CD14-positive monocyte (primary cell): ENCODE data around the gene LGI2. TPM values are rescaled to one million over a fixed set of nuclear protein-coding genes. Genes with fewer than 3 reads are reported as not detected.

Experiments
- DNase-seq, 3 donors: peaks; one replicate each; pipeline ENCODE4 v3.0.0-alpha.2; 2011 to 2022
- H2AFZ ChIP-seq: 2 replicates; pipeline ENCODE4 v1.6.0; 2012; ENCODE audit warnings: mild to moderate bottlenecking, low read depth, low read length, inconsistent platforms; ENCODE audit not compliant: insufficient read depth, poor library complexity, severe bottlenecking
- H3K27ac ChIP-seq, 2 donors: 1 replicate in 1 of 2; 2 replicates in 1 of 2; pipeline ENCODE4 v1.5.1; 2012 to 2013; ENCODE audit warnings: low read length in 2 of 2, control low read depth in 1 of 2, inconsistent platforms in 1 of 2, low read depth in 1 of 2, mild to moderate bottlenecking in 1 of 2
- H3K27me3 ChIP-seq, 2 donors: one replicate each; pipeline versions ENCODE4 v1.6.0 to v1.6.1; 2011 to 2013; ENCODE audit warnings: low read length in 2 of 2; ENCODE audit not compliant: control insufficient read depth in 2 of 2, insufficient read depth in 2 of 2
- H3K36me3 ChIP-seq, 2 donors: replicated peaks in 1 of 2; 1 replicate in 1 of 2; 2 replicates in 1 of 2; pipeline versions ENCODE4 v1.5.1 to v1.6.1; 2012 to 2013; ENCODE audit warnings: low read length in 2 of 2, control low read depth in 1 of 2, inconsistent platforms in 1 of 2, mild to moderate bottlenecking in 1 of 2; ENCODE audit not compliant: insufficient read depth in 2 of 2, control insufficient read depth in 1 of 2
- H3K4me1 ChIP-seq, 2 donors: 1 replicate in 1 of 2; 2 replicates in 1 of 2; pipeline versions ENCODE4 v1.5.1 to v1.6.1; 2012 to 2013; ENCODE audit warnings: low read length in 2 of 2, control low read depth in 1 of 2, inconsistent platforms in 1 of 2, mild to moderate bottlenecking in 1 of 2, moderate library complexity in 1 of 2; ENCODE audit not compliant: insufficient read depth in 2 of 2, control insufficient read depth in 1 of 2
- H3K4me2 ChIP-seq: replicated peaks from 2 replicates; pipeline ENCODE3; 2012; ENCODE audit warnings: low read length, moderate library complexity, mild to moderate bottlenecking; ENCODE audit not compliant: poor library complexity, severe bottlenecking; ENCODE audit errors: extremely low read depth
- H3K4me3 ChIP-seq, 3 experiments: fragments of 200-600 bp in 1 of 3; sonication (generic) in 1 of 3; replicated peaks in 1 of 3; 1 replicate in 2 of 3; 2 replicates in 1 of 3; pipeline ENCODE4 v1.5.1; 2011 to 2013; ENCODE audit warnings: low read length in 3 of 3, mild to moderate bottlenecking in 3 of 3, control low read depth in 2 of 3, low read depth in 2 of 3, inconsistent platforms in 1 of 3, moderate library complexity in 1 of 3
- H3K79me2 ChIP-seq: 2 replicates; pipeline ENCODE4 v1.6.0; 2012; ENCODE audit warnings: mild to moderate bottlenecking, control low read depth, inconsistent platforms, low read length, moderate library complexity; ENCODE audit not compliant: insufficient read depth
- H3K9ac ChIP-seq: 2 replicates; pipeline ENCODE4 v1.6.0; 2017; ENCODE audit warnings: low read length, mild to moderate bottlenecking; ENCODE audit not compliant: insufficient read depth, poor library complexity, severe bottlenecking
- H3K9me3 ChIP-seq, 2 donors: replicated peaks in 1 of 2; 1 replicate in 1 of 2; 2 replicates in 1 of 2; pipeline versions ENCODE4 v1.5.1 to v1.6.1; 2012 to 2013; ENCODE audit warnings: low read length in 2 of 2, control low read depth in 1 of 2; ENCODE audit not compliant: control insufficient read depth in 1 of 2, insufficient read depth in 1 of 2
- H4K20me1 ChIP-seq: 2 replicates; pipeline ENCODE4 v1.6.0; 2012; ENCODE audit warnings: mild to moderate bottlenecking, low read length, control low read depth, moderate library complexity; ENCODE audit not compliant: insufficient read depth
- H3K27ac Mint-ChIP-seq, 7 donors: one replicate each; pipeline ENCODE4 v1.8.0; 2020; ENCODE audit warnings: mild to moderate bottlenecking in 7 of 7, mixed read lengths in 7 of 7, moderate library complexity in 6 of 7, inconsistent platforms in 2 of 7
- H3K27me3 Mint-ChIP-seq, 3 donors: one replicate each; pipeline ENCODE4 v1.8.0; 2021 to 2022; ENCODE audit warnings: low read depth in 3 of 3, mild to moderate bottlenecking in 3 of 3, mixed read lengths in 3 of 3, moderate library complexity in 3 of 3, inconsistent platforms in 1 of 3
- H3K36me3 Mint-ChIP-seq, 2 donors: one replicate each; pipeline ENCODE4 v1.8.0; 2020; ENCODE audit warnings: mixed read lengths in 2 of 2, inconsistent platforms in 1 of 2, mild to moderate bottlenecking in 1 of 2
- H3K4me1 Mint-ChIP-seq: one replicate; pipeline ENCODE4 v1.8.0; 2020; ENCODE audit warnings: mild to moderate bottlenecking, mixed read lengths
- H3K4me3 Mint-ChIP-seq, 2 donors: one replicate each; pipeline ENCODE4 v1.8.0; 2020; ENCODE audit warnings: mild to moderate bottlenecking in 2 of 2, mixed read lengths in 2 of 2, moderate library complexity in 1 of 2
- H3K9me3 Mint-ChIP-seq, 7 donors: one replicate each; pipeline ENCODE4 v1.8.0; 2020 to 2022; ENCODE audit warnings: mixed read lengths in 7 of 7, mild to moderate bottlenecking in 6 of 7, moderate library complexity in 6 of 7, inconsistent platforms in 2 of 7
- WGBS: methylation state at CpG from one replicate; pipeline ENCODE4 v1.1.5; 2013; ENCODE audit warnings: missing lambda C conversion rate; ENCODE audit not compliant: insufficient coverage; 5-methylcytosine and 5-hydroxymethylcytosine counted together
- intact Hi-C, 2 donors: fragments of 100-400 bp; cut with micrococcal nuclease; formaldehyde crosslinking; loops; one replicate each; pipeline versions ENCODE4 v1.15.0 to v1.15.1; 2023
- polyA plus RNA-seq, 3 donors: library from polyadenylated mRNA; depleted of rRNA in 1 of 3; unstranded in 2 of 3; stranded (reverse) in 1 of 3; fragments of 300-500 nt in 2 of 3; fragments of >200 nt in 1 of 3; fragmentation: Illumina TruSeq in 2 of 3; gene quantifications; 1 replicate in 2 of 3; 2 replicates in 1 of 3; pipeline ENCODE4 v1.2.3, GENCODE V29; 2012 to 2021
- TF ChIP-seq, protein P1 (sequence below): fragments of 200-600 bp; IDR thresholded peaks from one replicate; pipeline ENCODE4 v1.8.0; 2022; ENCODE audit warnings: antibody characterized with exemption, mild to moderate bottlenecking

LGI2 gene
- polyA plus RNA-seq, 3 donors = 0.30 to 0.33 TPM; not detected in 1

DNA sequence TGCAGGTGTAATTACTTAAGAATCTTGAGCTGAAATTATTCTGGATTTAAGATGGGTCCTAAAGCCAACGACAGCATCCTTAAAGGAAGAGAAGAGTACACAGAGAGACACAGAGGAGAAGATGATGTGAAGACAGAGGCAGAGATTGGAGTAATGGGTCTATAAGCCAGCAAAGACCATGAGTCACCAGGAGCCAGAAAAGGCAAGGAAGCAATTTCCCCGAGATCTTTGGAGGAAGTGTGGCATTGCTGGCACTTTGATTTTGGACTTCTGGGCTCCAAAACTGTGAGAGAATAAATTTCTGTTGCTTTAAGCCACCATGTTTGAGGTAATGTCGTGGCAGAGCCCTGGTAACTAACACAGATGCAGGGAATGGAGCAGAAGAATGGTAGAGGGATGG is 32.4 kb upstream of the LGI2 start:
- no peaks in the 10 kb centered on the region for H3K79me2 ChIP-seq
- no peaks in the 10 kb centered on the region for H3K36me3 Mint-ChIP-seq

DNA sequence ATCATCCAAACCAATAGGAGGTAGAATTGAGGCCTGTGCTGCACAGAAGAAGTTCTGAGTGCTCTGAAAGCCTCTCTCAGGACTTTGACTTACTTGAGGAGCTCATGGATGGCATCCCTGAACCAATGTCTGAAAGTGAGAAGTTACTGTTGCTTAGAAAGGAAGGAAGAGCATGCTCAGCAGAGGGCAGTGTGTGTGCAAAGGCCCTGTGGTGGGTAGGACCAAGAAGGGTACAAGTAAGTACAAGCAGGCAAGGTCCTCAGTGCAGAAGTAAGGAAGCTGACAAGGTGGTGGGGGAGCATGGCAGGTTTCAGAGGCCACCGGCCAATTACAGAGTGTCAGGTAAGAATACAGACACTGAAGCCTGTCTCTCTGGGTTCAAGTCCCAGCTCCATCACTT is 31.4 kb upstream of the LGI2 start:
- Histone ChIP-seq H3K9me3 (no peaks in the 10 kb centered on the region), H3K36me3 (no peaks in the 10 kb centered on the region), H3K79me2 (no peaks in the 10 kb centered on the region), H3K27me3 (no peaks in the 10 kb centered on the region), H3K9ac (no peak overlapping the region), H3K27ac (no peak overlapping the region), H4K20me1 (no peaks in the 10 kb centered on the region), H3K4me1 (no peaks in the 10 kb centered on the region), H3K4me2 (no peak overlapping the region), H2AFZ (no peak overlapping the region), H3K4me3 (no peak overlapping the region)
- Mint-ChIP-seq H3K4me3 (no peak overlapping the region), H3K36me3 (no peaks in the 10 kb centered on the region), H3K9me3 (peaks cover 0 to 8% (median 0%) of the 10 kb centered on the region in 7 donors), H3K27ac (no peak overlapping the region), H3K4me1 (no peaks in the 10 kb centered on the region), H3K27me3 (peaks cover 0 to 1% (median 0%) of the 10 kb centered on the region in 3 donors)
- intact Hi-C loops = no loop called here
- no CpG with 5 or more reads among the region's 1 CpG for WGBS
- no peak for DNase-seq
- TF ChIP-seq, protein P1, sequence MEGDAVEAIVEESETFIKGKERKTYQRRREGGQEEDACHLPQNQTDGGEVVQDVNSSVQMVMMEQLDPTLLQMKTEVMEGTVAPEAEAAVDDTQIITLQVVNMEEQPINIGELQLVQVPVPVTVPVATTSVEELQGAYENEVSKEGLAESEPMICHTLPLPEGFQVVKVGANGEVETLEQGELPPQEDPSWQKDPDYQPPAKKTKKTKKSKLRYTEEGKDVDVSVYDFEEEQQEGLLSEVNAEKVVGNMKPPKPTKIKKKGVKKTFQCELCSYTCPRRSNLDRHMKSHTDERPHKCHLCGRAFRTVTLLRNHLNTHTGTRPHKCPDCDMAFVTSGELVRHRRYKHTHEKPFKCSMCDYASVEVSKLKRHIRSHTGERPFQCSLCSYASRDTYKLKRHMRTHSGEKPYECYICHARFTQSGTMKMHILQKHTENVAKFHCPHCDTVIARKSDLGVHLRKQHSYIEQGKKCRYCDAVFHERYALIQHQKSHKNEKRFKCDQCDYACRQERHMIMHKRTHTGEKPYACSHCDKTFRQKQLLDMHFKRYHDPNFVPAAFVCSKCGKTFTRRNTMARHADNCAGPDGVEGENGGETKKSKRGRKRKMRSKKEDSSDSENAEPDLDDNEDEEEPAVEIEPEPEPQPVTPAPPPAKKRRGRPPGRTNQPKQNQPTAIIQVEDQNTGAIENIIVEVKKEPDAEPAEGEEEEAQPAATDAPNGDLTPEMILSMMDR = no peak

More for the DNA sequence above, 32.4 kb upstream of the LGI2 start:
- Mint-ChIP-seq H3K27ac (no peak overlapping the region), H3K9me3 (peaks cover 0 to 6% (median 0%) of the 10 kb centered on the region in 7 donors), H3K4me1 (no peaks in the 10 kb centered on the region), H3K4me3 (no peak overlapping the region), H3K27me3 (peaks cover 0 to 1% (median 0%) of the 10 kb centered on the region in 3 donors)
- intact Hi-C loops = no loop called here
- H3K9me3 ChIP-seq = no peaks in the 10 kb centered on the region
- H3K36me3 ChIP-seq = no peaks in the 10 kb centered on the region
- H4K20me1 ChIP-seq = no peaks in the 10 kb centered on the region
- 62% methylated on average over 2 of the region's 3 CpGs for WGBS
- DNase-seq = no peak
- H3K27ac ChIP-seq = no peak overlapping the region
- H3K4me3 ChIP-seq = no peak overlapping the region
- TF ChIP-seq, protein P1 = no peak
- no peaks in the 10 kb centered on the region for H3K4me1 ChIP-seq
- H3K27me3 ChIP-seq = no peaks in the 10 kb centered on the region
- no peak overlapping the region for H3K4me2 ChIP-seq
- H3K9ac ChIP-seq = no peak overlapping the region
- no peak overlapping the region for H2AFZ ChIP-seq
